Activated B cell treated with CpG ODN at 0.5 μM for 24 hours (primary cell): ENCODE data around the gene EXOC3. TPM values are rescaled to one million over a fixed set of nuclear protein-coding genes. Genes with fewer than 3 reads are reported as not detected.

Experiments
- ATAC-seq: fragments of 200-7000 bp; cut with Tn5 transposase; one replicate; pipeline ENCODE4 v1.10.0; 2021; ENCODE audit warnings: low read depth, mild to moderate bottlenecking, moderate library complexity
- CTCF ChIA-PET: fragments of 350-600 bp; sonication (Branson Sonifier 250); formaldehyde crosslinking; loops from one replicate; lab custom pipeline; 2021; ENCODE audit warnings: antibody characterized with exemption; lab: Charles Lee
- POLR2A ChIA-PET: fragments of 350-600 bp; sonication (Branson Sonifier 250); formaldehyde crosslinking; loops from one replicate; lab custom pipeline; 2021; ENCODE audit warnings: antibody characterized with exemption; lab: Charles Lee
- DNase-seq: peaks from one replicate; pipeline ENCODE4 v3.0.0; 2022
- H3K27ac Mint-ChIP-seq: one replicate; pipeline ENCODE4 v1.8.0; 2020; ENCODE audit warnings: mixed read lengths
- H3K27me3 Mint-ChIP-seq: one replicate; pipeline ENCODE4 v1.8.0; 2021; ENCODE audit warnings: mixed read lengths
- H3K36me3 Mint-ChIP-seq: one replicate; pipeline ENCODE4 v1.8.0; 2021; ENCODE audit warnings: low read depth, mixed read lengths
- H3K4me1 Mint-ChIP-seq: one replicate; pipeline ENCODE4 v1.8.0; 2021; ENCODE audit warnings: mixed read lengths
- H3K4me3 Mint-ChIP-seq: one replicate; pipeline ENCODE4 v1.8.0; 2020; ENCODE audit warnings: mild to moderate bottlenecking, mixed read lengths
- H3K9me3 Mint-ChIP-seq: one replicate; pipeline ENCODE4 v1.8.0; 2020; ENCODE audit warnings: mixed read lengths
- CTCF ChIP-seq: fragments of 200-600 bp; IDR thresholded peaks from one replicate; pipeline ENCODE4 v1.8.0; 2022; ENCODE audit warnings: antibody characterized with exemption, mild to moderate bottlenecking
- intact Hi-C: fragments of 100-400 bp; cut with micrococcal nuclease; formaldehyde crosslinking; loops from one replicate; pipeline ENCODE4 v1.15.1; 2024
- total RNA-seq: library from RNA; stranded (reverse); gene quantifications from 2 replicates; pipeline ENCODE4 v1.2.3, GENCODE V29; 2022

The EXOC3 gene
- total RNA-seq, 1 donor from 2014 or later: 79.6 TPM

- ChIA-PET CTCF (interaction anchor here (1.1 to 4.3 kb wide), 5 partner anchors 15 to 243 kb away, joined by 3 to 33 read pairs (median 9); partner anchors contain the start of gene AHRR), POLR2A (interaction anchor here (0.9 to 1.3 kb wide), 2 partner anchors 34 to 112 kb away, joined by 3 read pairs; no protein-coding TSS in a partner anchor)
- Mint-ChIP-seq H3K4me1 (no peaks in the 10 kb centered on the region), H3K36me3 (no peaks in the 10 kb centered on the region), H3K9me3 (no peaks in the 10 kb centered on the region), H3K27me3 (peaks cover 11% of the 10 kb centered on the region), H3K4me3 (no peak overlapping the region), H3K27ac (no peak overlapping the region)
- no peak for TF ChIP-seq CTCF
- intact Hi-C loops: loop anchor here (1.0 kb wide), 2 partner anchors 114 to 160 kb away; partner anchors contain the start of gene PDCD6
- DNase-seq (peak; percentile 50), ATAC-seq (peak; percentile 97)
Measured at GRCh38 chr5:431001-431710, 11.8 kb upstream of the EXOC3 start.

- intact Hi-C loops: loop anchor here (1.0 kb wide), 2 partner anchors 114 to 160 kb away; partner anchors contain the start of gene PDCD6
Measured at GRCh38 chr5:431711-432050, 11.3 kb upstream of the EXOC3 start.

DNA sequence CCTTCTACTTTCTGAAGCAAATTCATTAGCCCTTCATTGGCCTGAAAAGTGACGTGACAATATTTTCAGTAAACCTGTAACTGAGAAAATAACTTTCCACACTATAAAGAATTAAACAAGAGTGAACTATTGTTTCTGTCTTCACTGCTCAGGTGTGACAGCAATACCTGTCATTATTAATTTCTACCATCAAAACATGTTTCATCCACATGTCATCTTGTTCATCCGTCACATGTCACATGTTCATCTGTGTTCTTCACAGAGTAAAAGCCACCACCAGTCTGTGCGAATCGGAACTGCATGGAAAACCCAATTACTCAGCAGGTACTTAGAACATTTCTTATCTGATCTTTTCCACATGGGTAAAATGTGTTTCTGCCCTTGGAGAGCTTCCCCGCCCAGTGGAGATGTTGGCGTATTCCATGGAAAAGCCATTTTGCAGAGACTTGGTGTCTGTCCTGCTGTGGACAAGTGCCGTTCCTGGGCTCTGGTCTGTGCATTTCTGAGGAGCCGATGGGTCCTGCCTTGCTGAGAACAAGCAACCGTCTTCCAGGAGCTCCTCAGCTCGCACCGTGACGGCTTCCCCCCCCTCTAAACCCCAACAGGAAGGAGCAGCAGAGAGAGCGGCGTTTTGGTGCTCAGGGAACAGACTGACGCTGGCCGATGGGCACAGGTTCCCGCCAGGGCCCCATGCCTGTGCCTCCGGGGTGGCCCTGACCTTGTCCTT is 10.6 kb upstream of the EXOC3 start:
- CTCF ChIA-PET: interaction anchor here (1.1 to 4.3 kb wide), 4 partner anchors 14 to 244 kb away, joined by 3 to 33 read pairs (median 6); no protein-coding TSS in a partner anchor
- H3K4me1 Mint-ChIP-seq: no peaks in the 10 kb centered on the region
- no peak overlapping the region for H3K4me3 Mint-ChIP-seq
- no peaks in the 10 kb centered on the region for H3K36me3 Mint-ChIP-seq
- POLR2A ChIA-PET: interaction anchor here (1.3 kb wide), 1 partner anchor 114 kb away, joined by 3 read pairs; no protein-coding TSS in a partner anchor
- DNase-seq (no peak), ATAC-seq (no peak)
- no peak overlapping the region for H3K27ac Mint-ChIP-seq
- intact Hi-C loops: no loop called here
- peaks cover 11% of the 10 kb centered on the region for H3K27me3 Mint-ChIP-seq
- no peak for TF ChIP-seq CTCF
- H3K9me3 Mint-ChIP-seq: no peaks in the 10 kb centered on the region

More at GRCh38 chr5:431711-432050, 11.3 kb upstream of the EXOC3 start:
- no peak overlapping the region for H3K4me3 Mint-ChIP-seq
- DNase-seq (no peak), ATAC-seq (no peak)
- H3K9me3 Mint-ChIP-seq: no peaks in the 10 kb centered on the region
- no peaks in the 10 kb centered on the region for H3K36me3 Mint-ChIP-seq
- H3K4me1 Mint-ChIP-seq: no peaks in the 10 kb centered on the region
- no peak for TF ChIP-seq CTCF
- H3K27me3 Mint-ChIP-seq: peaks cover 11% of the 10 kb centered on the region
- no peak overlapping the region for H3K27ac Mint-ChIP-seq
- CTCF ChIA-PET: interaction anchor here (1.1 to 4.3 kb wide), 4 partner anchors 15 to 243 kb away, joined by 3 to 33 read pairs (median 8); no protein-coding TSS in a partner anchor
- POLR2A ChIA-PET: interaction anchor here (0.9 to 1.3 kb wide), 2 partner anchors 34 to 113 kb away, joined by 3 read pairs; no protein-coding TSS in a partner anchor

- Mint-ChIP-seq H3K4me3 (no peak overlapping the region), H3K27ac (no peak overlapping the region), H3K36me3 (no peaks in the 10 kb centered on the region), H3K27me3 (peaks cover 11% of the 10 kb centered on the region), H3K9me3 (no peaks in the 10 kb centered on the region), H3K4me1 (no peaks in the 10 kb centered on the region)
- intact Hi-C loops: no loop called here
- CTCF ChIA-PET: interaction anchor here (1.2 to 4.3 kb wide), 2 partner anchors 14 to 117 kb away, joined by 4 to 33 read pairs; no protein-coding TSS in a partner anchor
- TF ChIP-seq CTCF: no peak
- POLR2A ChIA-PET: no interaction called here
- ATAC-seq (no peak), DNase-seq (peak; percentile 12)
Measured at GRCh38 chr5:432928-433791, 9.8 kb upstream of the EXOC3 start.
